ENCODE results near the gene NMRAL1.

- TF ChIP-seq GATA2 (IDR thresholded peaks at IDR 0.05; ENCODE audit: low read depth, low read length), result no peak
- no peak for TF ChIP-seq GATA3 (IDR thresholded peaks at IDR 0.05; ENCODE audit: low read depth, low read length)
Measured at GRCh38 chr16:4512473-4512872, 38.0 kb upstream of the NMRAL1 start.

Measured in SH-SY5Y (cell line).